Measurements from ENCODE around the gene TLCD3B. TPM values are rescaled to one million over a fixed set of nuclear protein-coding genes. Genes with fewer than 3 reads are reported as not detected.
"Not testable (repeated sequence)": the region's sequence is repeated elsewhere in the genome, so short reads cannot be mapped to it uniquely, and the experiment has no call there.

TLCD3B gene
- total RNA-seq, 1 donor from 2014 or later = 1.4 TPM

- Histone ChIP-seq H3K4me2 (ENCODE audit: low read length) (no peak overlapping the region), H3K79me2 (ENCODE audit: insufficient read depth, low read length) (no peaks in the 10 kb centered on the region), H2AFZ (ENCODE audit: low read depth, low read length) (no peak overlapping the region), H3K27ac (ENCODE audit: low read depth, low read length) (no peak overlapping the region), H3K27me3 (ENCODE audit: insufficient read depth, low read length) (no peaks in the 10 kb centered on the region), H3K4me3 (ENCODE audit: insufficient read depth, low read depth, low read length) (no peak overlapping the region), H3K9me3 (ENCODE audit: insufficient read depth, low read depth, low read length) (no peaks in the 10 kb centered on the region), H3K36me3 (ENCODE audit: insufficient read depth, low read length) (no peaks in the 10 kb centered on the region), H4K20me1 (ENCODE audit: insufficient read depth, low read length) (no peaks in the 10 kb centered on the region), H3K4me1 (ENCODE audit: insufficient read depth, low read length) (no peaks in the 10 kb centered on the region), H3K9ac (ENCODE audit: low read length) (no peak overlapping the region)
- TF ChIP-seq EZH2 (IDR thresholded peaks at IDR 0.05; ENCODE audit: insufficient read depth, low read length) (no peak), CTCF (IDR thresholded peaks at IDR 0.05; ENCODE audit: insufficient read depth, low read depth, low read length) (no peak)
- FAIRE-seq = no peak
- Mint-ChIP-seq H3K4me1 (ENCODE audit: low read depth, unreplicated experiment) (peaks cover 5% of the 10 kb centered on the region), H3K27ac (ENCODE audit: unreplicated experiment) (no peak overlapping the region), H3K27me3 (ENCODE audit: low read depth, unreplicated experiment) (peaks cover 11% of the 10 kb centered on the region), H3K9me3 (ENCODE audit: unreplicated experiment) (peaks cover 3% of the 10 kb centered on the region), H3K36me3 (ENCODE audit: low read depth, unreplicated experiment) (no peaks in the 10 kb centered on the region), H3K4me3 (ENCODE audit: unreplicated experiment) (no peak overlapping the region)
- DNase-seq (ENCODE audit: low read depth) = no peak
These were observed 13.8 kb downstream of the TLCD3B start for GRCh38 chr16:30017277-30017656.

DNA sequence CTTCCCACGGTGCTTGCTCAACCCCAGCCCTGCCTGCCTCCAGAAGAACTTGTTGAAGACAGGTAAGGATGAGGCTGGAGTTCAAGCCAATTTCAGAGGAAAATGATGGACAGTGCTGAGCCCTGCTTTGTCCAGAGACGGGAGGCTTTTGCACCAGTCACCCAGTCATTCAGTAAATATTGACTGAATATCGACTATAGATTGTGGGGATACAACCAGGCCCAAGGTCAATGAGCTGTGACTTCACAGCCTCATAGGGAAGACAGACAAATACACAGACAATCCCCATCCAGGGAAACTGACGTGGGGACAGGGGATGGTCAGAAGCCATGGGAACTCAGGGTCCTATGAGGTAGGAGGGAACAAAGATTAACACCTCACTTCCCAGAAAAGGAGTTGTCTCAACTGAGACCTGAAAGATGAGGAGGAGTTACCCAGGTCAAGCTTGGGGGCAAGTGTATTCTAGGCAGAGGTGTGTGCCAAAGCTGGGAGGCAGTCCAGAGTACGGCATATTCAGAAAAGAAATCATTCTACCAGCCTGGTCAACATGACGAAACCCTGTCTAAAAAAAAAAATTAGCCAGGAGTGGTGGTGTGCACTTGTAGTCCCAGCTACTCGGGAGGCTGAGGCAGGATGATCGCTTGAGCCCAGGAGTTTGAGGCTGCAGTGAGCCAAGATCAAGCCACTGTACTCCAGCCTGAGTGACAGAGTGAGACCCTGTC is 14.4 kb downstream of the TLCD3B start:
- H3K27ac ChIP-seq (ENCODE audit: low read depth, low read length) = no peak overlapping the region
- no peaks in the 10 kb centered on the region for H4K20me1 ChIP-seq (ENCODE audit: insufficient read depth, low read length)
- no peaks in the 10 kb centered on the region for H3K9me3 ChIP-seq (ENCODE audit: insufficient read depth, low read depth, low read length)
- Mint-ChIP-seq H3K4me3 (ENCODE audit: unreplicated experiment) (no peak overlapping the region), H3K27ac (ENCODE audit: unreplicated experiment) (no peak overlapping the region), H3K9me3 (ENCODE audit: unreplicated experiment) (peaks cover 3% of the 10 kb centered on the region), H3K4me1 (ENCODE audit: low read depth, unreplicated experiment) (peaks cover 5% of the 10 kb centered on the region), H3K36me3 (ENCODE audit: low read depth, unreplicated experiment) (no peaks in the 10 kb centered on the region), H3K27me3 (ENCODE audit: low read depth, unreplicated experiment) (peaks cover 16% of the 10 kb centered on the region)
- no peak for TF ChIP-seq CTCF (IDR thresholded peaks at IDR 0.05; ENCODE audit: insufficient read depth, low read depth, low read length)
- TF ChIP-seq EZH2 (IDR thresholded peaks at IDR 0.05; ENCODE audit: insufficient read depth, low read length) = no peak
- H3K4me2 ChIP-seq (ENCODE audit: low read length) = no peak overlapping the region
- H3K4me3 ChIP-seq (ENCODE audit: insufficient read depth, low read depth, low read length) = no peak overlapping the region
- peaks cover under 1% of the 10 kb centered on the region for H3K27me3 ChIP-seq (ENCODE audit: insufficient read depth, low read length)
- no peaks in the 10 kb centered on the region for H3K79me2 ChIP-seq (ENCODE audit: insufficient read depth, low read length)
- no peak overlapping the region for H2AFZ ChIP-seq (ENCODE audit: low read depth, low read length)
- DNase-seq (ENCODE audit: low read depth) (no peak), FAIRE-seq (no peak)
- H3K4me1 ChIP-seq (ENCODE audit: insufficient read depth, low read length) = no peaks in the 10 kb centered on the region
- H3K36me3 ChIP-seq (ENCODE audit: insufficient read depth, low read length) = no peaks in the 10 kb centered on the region
- no peak overlapping the region for H3K9ac ChIP-seq (ENCODE audit: low read length)

GRCh38 chr16:30015450-30015849 is 15.6 kb downstream of the TLCD3B start:
- DNase-seq (ENCODE audit: low read depth); H3K4me1 ChIP-seq (ENCODE audit: insufficient read depth, low read length); H3K9ac ChIP-seq (ENCODE audit: low read length); H4K20me1 ChIP-seq (ENCODE audit: insufficient read depth, low read length); H3K79me2 ChIP-seq (ENCODE audit: insufficient read depth, low read length); H3K27ac ChIP-seq (ENCODE audit: low read depth, low read length); H3K4me3 ChIP-seq (ENCODE audit: insufficient read depth, low read depth, low read length); H3K36me3 Mint-ChIP-seq (ENCODE audit: low read depth, unreplicated experiment); H3K9me3 ChIP-seq (ENCODE audit: insufficient read depth, low read depth, low read length); H3K4me1 Mint-ChIP-seq (ENCODE audit: low read depth, unreplicated experiment); H3K27ac Mint-ChIP-seq (ENCODE audit: unreplicated experiment); H3K36me3 ChIP-seq (ENCODE audit: insufficient read depth, low read length); H3K9me3 Mint-ChIP-seq (ENCODE audit: unreplicated experiment); H3K4me2 ChIP-seq (ENCODE audit: low read length); FAIRE-seq; H3K27me3 ChIP-seq (ENCODE audit: insufficient read depth, low read length); H3K4me3 Mint-ChIP-seq (ENCODE audit: unreplicated experiment); H2AFZ ChIP-seq (ENCODE audit: low read depth, low read length): not testable (repeated sequence)
- peaks cover 15% of the 10 kb centered on the region for H3K27me3 Mint-ChIP-seq (ENCODE audit: low read depth, unreplicated experiment)

DNA sequence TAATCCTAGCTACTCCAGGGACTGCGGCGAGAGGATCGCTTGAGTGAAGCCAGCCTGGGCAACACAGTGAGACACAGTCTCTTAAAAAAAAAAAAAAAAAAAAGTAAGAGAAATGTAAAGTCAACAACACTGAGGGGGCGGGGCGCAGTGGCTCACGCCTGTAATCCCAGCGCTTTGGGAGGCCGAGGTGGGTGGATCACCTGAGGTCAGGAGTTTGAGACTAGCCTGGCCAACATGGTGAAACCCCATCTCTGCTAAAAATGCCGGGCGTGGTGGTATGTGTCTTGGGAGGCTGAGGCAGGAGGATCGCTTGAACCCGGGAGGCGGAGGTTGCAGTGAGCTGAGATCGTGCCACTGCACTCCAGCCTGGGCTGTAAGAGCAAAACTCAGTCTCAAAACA is 18.5 kb downstream of the TLCD3B start:
- Mint-ChIP-seq H3K27me3 (ENCODE audit: low read depth, unreplicated experiment) (peaks cover 30% of the 10 kb centered on the region), H3K4me3 (ENCODE audit: unreplicated experiment) (peak overlapping the region; percentile 14)
- H3K36me3 Mint-ChIP-seq (ENCODE audit: low read depth, unreplicated experiment); H3K9me3 ChIP-seq (ENCODE audit: insufficient read depth, low read depth, low read length); H3K4me1 ChIP-seq (ENCODE audit: insufficient read depth, low read length); H3K36me3 ChIP-seq (ENCODE audit: insufficient read depth, low read length); H3K9me3 Mint-ChIP-seq (ENCODE audit: unreplicated experiment); DNase-seq (ENCODE audit: low read depth); H3K27me3 ChIP-seq (ENCODE audit: insufficient read depth, low read length); H3K4me1 Mint-ChIP-seq (ENCODE audit: low read depth, unreplicated experiment); H3K27ac ChIP-seq (ENCODE audit: low read depth, low read length); H2AFZ ChIP-seq (ENCODE audit: low read depth, low read length); H3K4me3 ChIP-seq (ENCODE audit: insufficient read depth, low read depth, low read length); FAIRE-seq; H3K79me2 ChIP-seq (ENCODE audit: insufficient read depth, low read length); H3K4me2 ChIP-seq (ENCODE audit: low read length); H3K9ac ChIP-seq (ENCODE audit: low read length); H4K20me1 ChIP-seq (ENCODE audit: insufficient read depth, low read length); H3K27ac Mint-ChIP-seq (ENCODE audit: unreplicated experiment): not testable (repeated sequence)
